ENCODE measurements around the gene GGTLC3.
"Not testable (repeated sequence)": the region's sequence is repeated elsewhere in the genome, so short reads cannot be mapped to it uniquely, and the experiment has no call there.

Gene GGTLC3

GRCh38 chr22:18518061-18518460, at the start of gene GGTLC3:
Gene GGTLC3 (minus strand): TSS chr22:18518161. CDS start chr22:18517897, 264 bp downstream.
- DNase-seq (ENCODE audit: low spot score), result not testable (repeated sequence)

GRCh38 chr22:18560099-18560974, 42.4 kb upstream of the GGTLC3 start:
- DNase-seq (ENCODE audit: low spot score), result not testable (repeated sequence)

- not testable (repeated sequence) for DNase-seq (ENCODE audit: low spot score)
Measured at GRCh38 chr22:18558939-18559338, 41.0 kb upstream of the GGTLC3 start.

GRCh38 chr22:18558516-18558915, 40.6 kb upstream of the GGTLC3 start:
- not testable (repeated sequence) for DNase-seq (ENCODE audit: low spot score)

GRCh38 chr22:18554280-18555256, 36.6 kb upstream of the GGTLC3 start:
- DNase-seq (ENCODE audit: low spot score), result not testable (repeated sequence)

- not testable (repeated sequence) for DNase-seq (ENCODE audit: low spot score)
Measured at GRCh38 chr22:18552839-18553597, 35.1 kb upstream of the GGTLC3 start.

- not testable (repeated sequence) for DNase-seq (ENCODE audit: low spot score)
Measured at GRCh38 chr22:18551046-18551445, 33.1 kb upstream of the GGTLC3 start.

GRCh38 chr22:18549458-18550179, 31.7 kb upstream of the GGTLC3 start:
- DNase-seq (ENCODE audit: low spot score), result not testable (repeated sequence)

- not testable (repeated sequence) for DNase-seq (ENCODE audit: low spot score)
Measured at GRCh38 chr22:18544615-18545014, 26.7 kb upstream of the GGTLC3 start.

- DNase-seq (ENCODE audit: low spot score), result not testable (repeated sequence)
Measured at GRCh38 chr22:18543400-18543799, 25.4 kb upstream of the GGTLC3 start.

- not testable (repeated sequence) for DNase-seq (ENCODE audit: low spot score)
Measured at GRCh38 chr22:18539994-18540393, 22.0 kb upstream of the GGTLC3 start.

- DNase-seq (ENCODE audit: low spot score), result not testable (repeated sequence)
Measured at GRCh38 chr22:18534315-18534714, 16.4 kb upstream of the GGTLC3 start.

- DNase-seq (ENCODE audit: low spot score), result not testable (repeated sequence)
Measured at GRCh38 chr22:18533633-18534032, 15.7 kb upstream of the GGTLC3 start.

- DNase-seq (ENCODE audit: low spot score), result not testable (repeated sequence)
Measured at GRCh38 chr22:18529416-18530145, 11.6 kb upstream of the GGTLC3 start.

- peak; percentile 78 for DNase-seq (ENCODE audit: low spot score)
Measured at GRCh38 chr22:18528597-18529415, 10.8 kb upstream of the GGTLC3 start.

GRCh38 chr22:18527752-18528596, 10.0 kb upstream of the GGTLC3 start, which contains the start of gene TMEM191B:
Gene TMEM191B (plus strand): TSS chr22:18527802. CDS start chr22:18527981, 179 bp downstream.
- not testable (repeated sequence) for DNase-seq (ENCODE audit: low spot score)

GRCh38 chr22:18523328-18523727, 5.4 kb upstream of the GGTLC3 start:
- not testable (repeated sequence) for DNase-seq (ENCODE audit: low spot score)

GRCh38 chr22:18522762-18523161, 4.8 kb upstream of the GGTLC3 start:
- not testable (repeated sequence) for DNase-seq (ENCODE audit: low spot score)
